Adrenal gland (tissue), 12 donors: Measurements from ENCODE around the gene STARD8. TPM values are rescaled to one million over a fixed set of nuclear protein-coding genes. Genes with fewer than 3 reads are reported as not detected.
A peak's percentile ranks its signal among the peaks of the same experiment; 100 is the strongest.

Source experiments
- DNase-seq, 7 donors: peaks; one replicate each; pipeline ENCODE4 v3.0.0-alpha.2; 2019 to 2020
- H3K27ac ChIP-seq, 5 donors: fragments of 200-600 bp; sonication (generic) in 4 of 5; 1 replicate in 3 of 5; 2 replicates in 2 of 5; pipeline versions ENCODE4 v1.5.1 to v1.8.0; 2016 to 2020; ENCODE audit warnings: mild to moderate bottlenecking in 1 of 5
- H3K27me3 ChIP-seq: fragments of 200-600 bp; 2 replicates; pipeline ENCODE4 v1.8.0; 2021
- H3K36me3 ChIP-seq, 2 donors: fragments of 200-600 bp; replicated peaks in 1 of 2; 1 replicate in 1 of 2; 2 replicates in 1 of 2; pipeline versions ENCODE4 v1.5.1 to v1.8.0; 2018 to 2022
- H3K4me1 ChIP-seq, 2 donors: fragments of 200-600 bp; replicated peaks in 1 of 2; 1 replicate in 1 of 2; 2 replicates in 1 of 2; pipeline versions ENCODE4 v1.5.1 to v1.8.0; 2018 to 2021
- H3K4me3 ChIP-seq, 4 donors: fragments of 200-600 bp; sonication (generic) in 3 of 4; one replicate each; pipeline ENCODE4 v1.5.1; 2016 to 2018
- H3K9me3 ChIP-seq, 3 donors: fragments of 200-600 bp; sonication (generic) in 1 of 3; replicated peaks in 1 of 3; 1 replicate in 2 of 3; 2 replicates in 1 of 3; pipeline versions ENCODE4 v1.5.1 to v1.8.0; 2016 to 2021
- POLR2A ChIP-seq, 2 donors: fragments of 450-650 bp; IDR thresholded peaks; one replicate each; pipeline ENCODE4 v1.6.1; 2017; ENCODE audit warnings: antibody characterized with exemption in 2 of 2, mild to moderate bottlenecking in 2 of 2, moderate library complexity in 1 of 2
- WGBS, 4 donors: extraction: QIAGEN DNeasy Blood & Tissue Kit in 2 of 4; methylation state at CpG; one replicate each; pipeline versions ENCODE4 v1.1.5 to v1.1.7; 2013 to 2017; 5-methylcytosine and 5-hydroxymethylcytosine counted together
- intact Hi-C, 2 donors: fragments of 100-400 bp; cut with DNase I; formaldehyde crosslinking; loops; one replicate each; pipeline versions ENCODE4 v1.14.1 to v1.15.0; 2022 to 2023
- polyA plus RNA-seq, 3 donors: library from polyadenylated mRNA; stranded (reverse); fragments of 200-250 nt in 2 of 3; fragments of 350-450 nt in 1 of 3; fragmentation: Illumina TruSeq in 1 of 3; extraction: RNeasy Lipid Tissue Mini Kit (QIAGEN cat#74804) in 1 of 3; gene quantifications; one replicate each; pipeline ENCODE4 v1.2.3, GENCODE V29; 2013 to 2014
- total RNA-seq, 9 donors: library from RNA; depleted of rRNA in 4 of 9; stranded (reverse); fragments of >200 nt in 4 of 9; fragments of 120-200 nt in 1 of 9; fragmentation: NEBNext Ultra II Directional in 1 of 9; extraction: Animal tissue kit (Norgen Biotek cat#: 25700) in 1 of 9; gene quantifications; one replicate each; pipeline versions ENCODE4 v1.1.0 to v1.2.4, GENCODE V29; 2013 to 2023
- TF ChIP-seq, protein P1 (sequence below), 6 experiments: fragments of 450-650 bp in 4 of 6; fragments of 200-600 bp in 2 of 6; sonication (generic) in 1 of 6; IDR thresholded peaks; 1 replicate in 5 of 6; 2 replicates in 1 of 6; pipeline versions ENCODE4 v1.5.1 to v1.8.0; 2016 to 2021; ENCODE audit warnings: antibody characterized with exemption in 6 of 6, mild to moderate bottlenecking in 2 of 6, moderate library complexity in 1 of 6
- donor health status: healthy with polysubstance abuse.
- donor health status: Bipolar disorder and iron deficiency.
- donor health status: DM: yes; HTN: yes; CAD: no.
- donor health status: DM: no; HTN: no; CAD: no.
- donor health status: DM: no; HTN: no; CAD: no.
- donor health status: DM: yes; HTN: yes; CAD: no.

Gene STARD8
- total and polyA plus RNA-seq, 12 donors, result 2.8 to 19.6 (median 10.1) TPM

DNA sequence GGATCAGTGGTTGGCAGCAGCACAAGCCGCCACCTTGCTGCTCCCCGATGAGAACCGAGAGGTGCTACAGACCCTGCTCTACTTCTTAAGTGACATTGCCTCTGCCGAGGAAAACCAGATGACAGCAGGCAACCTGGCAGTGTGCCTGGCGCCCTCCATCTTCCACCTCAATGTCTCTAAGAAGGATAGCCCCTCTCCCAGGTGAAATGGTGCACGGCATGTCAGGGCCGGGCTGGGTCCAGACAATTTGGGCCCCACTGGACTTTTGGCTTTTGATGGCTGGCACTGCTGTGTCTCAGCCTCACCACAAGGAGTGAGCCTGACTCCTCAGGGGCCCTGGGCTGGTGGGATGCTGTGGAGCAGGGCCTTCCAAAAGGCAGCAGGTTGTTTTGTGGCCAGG, 74.1 kb downstream of the STARD8 start:
- TF ChIP-seq, protein P1, sequence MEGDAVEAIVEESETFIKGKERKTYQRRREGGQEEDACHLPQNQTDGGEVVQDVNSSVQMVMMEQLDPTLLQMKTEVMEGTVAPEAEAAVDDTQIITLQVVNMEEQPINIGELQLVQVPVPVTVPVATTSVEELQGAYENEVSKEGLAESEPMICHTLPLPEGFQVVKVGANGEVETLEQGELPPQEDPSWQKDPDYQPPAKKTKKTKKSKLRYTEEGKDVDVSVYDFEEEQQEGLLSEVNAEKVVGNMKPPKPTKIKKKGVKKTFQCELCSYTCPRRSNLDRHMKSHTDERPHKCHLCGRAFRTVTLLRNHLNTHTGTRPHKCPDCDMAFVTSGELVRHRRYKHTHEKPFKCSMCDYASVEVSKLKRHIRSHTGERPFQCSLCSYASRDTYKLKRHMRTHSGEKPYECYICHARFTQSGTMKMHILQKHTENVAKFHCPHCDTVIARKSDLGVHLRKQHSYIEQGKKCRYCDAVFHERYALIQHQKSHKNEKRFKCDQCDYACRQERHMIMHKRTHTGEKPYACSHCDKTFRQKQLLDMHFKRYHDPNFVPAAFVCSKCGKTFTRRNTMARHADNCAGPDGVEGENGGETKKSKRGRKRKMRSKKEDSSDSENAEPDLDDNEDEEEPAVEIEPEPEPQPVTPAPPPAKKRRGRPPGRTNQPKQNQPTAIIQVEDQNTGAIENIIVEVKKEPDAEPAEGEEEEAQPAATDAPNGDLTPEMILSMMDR (IDR thresholded peaks at IDR 0.05), result no peak
- TF ChIP-seq POLR2A (IDR thresholded peaks at IDR 0.05), result no peak
- peaks cover 3% of the 10 kb centered on the region for H3K27me3 ChIP-seq
- no peak overlapping the region for H3K4me3 ChIP-seq
- 50 to 88% (median 85%) methylated on average over 2 to 7 of the region's 7 CpGs for WGBS, 4 donors
- intact Hi-C loops, result no loop called here
- H3K4me1 ChIP-seq, result no peaks in the 10 kb centered on the region
- H3K9me3 ChIP-seq, result no peaks in the 10 kb centered on the region
- peak in 1 of 7 donors; percentile 1 for DNase-seq
- no peak overlapping the region for H3K27ac ChIP-seq
- peaks cover 0 to 4% of the 10 kb centered on the region in 2 donors for H3K36me3 ChIP-seq

DNA sequence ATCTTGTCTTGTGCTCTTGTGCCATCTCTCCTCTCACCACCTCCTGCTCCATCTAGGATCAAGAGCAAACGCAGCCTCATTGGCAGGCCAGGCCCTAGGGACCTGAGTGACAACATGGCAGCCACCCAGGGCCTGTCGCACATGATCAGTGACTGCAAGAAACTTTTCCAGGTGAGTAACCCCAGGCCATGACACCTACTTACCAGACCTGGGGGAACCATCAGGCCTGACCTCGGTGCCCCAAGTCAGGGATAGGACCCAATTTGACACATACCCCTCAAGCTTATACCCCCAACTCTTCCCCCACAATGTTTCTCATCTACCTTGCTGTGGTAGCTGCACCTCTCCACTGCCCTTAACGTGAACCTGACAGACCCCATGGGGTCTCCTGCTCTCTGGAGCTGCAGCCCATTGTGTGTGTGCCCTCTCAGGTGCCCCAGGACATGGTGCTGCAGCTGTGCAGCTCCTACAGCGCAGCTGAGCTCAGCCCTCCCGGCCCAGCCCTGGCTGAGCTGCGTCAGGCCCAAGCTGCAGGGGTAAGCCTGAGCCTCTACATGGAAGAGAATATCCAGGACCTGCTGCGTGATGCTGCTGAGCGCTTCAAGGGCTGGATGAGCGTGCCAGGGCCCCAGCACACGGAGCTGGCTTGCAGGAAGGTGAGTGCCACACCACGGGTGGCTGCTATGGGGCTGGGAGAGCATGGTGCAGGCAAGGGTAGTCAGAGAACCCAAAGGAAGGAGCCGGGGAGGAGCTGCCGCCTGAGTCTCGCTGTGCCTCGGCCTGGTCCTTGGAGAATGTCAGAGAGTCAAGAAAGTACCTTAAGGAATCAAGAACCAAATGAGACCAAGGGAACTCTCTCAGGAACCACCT, 74.8 kb downstream of the STARD8 start:
- 75 to 95% (median 79%) methylated on average over 1 to 16 of the region's 16 CpGs for WGBS, 4 donors
- intact Hi-C loops, result no loop called here
- Histone ChIP-seq H3K4me3 (no peak overlapping the region), H3K27ac (no peak overlapping the region), H3K36me3 (peaks cover 0 to 4% of the 10 kb centered on the region in 2 donors), H3K4me1 (no peaks in the 10 kb centered on the region), H3K27me3 (peaks cover 3% of the 10 kb centered on the region), H3K9me3 (no peaks in the 10 kb centered on the region)
- TF ChIP-seq, protein P1 (IDR thresholded peaks at IDR 0.05), result no peak
- no peak for TF ChIP-seq POLR2A (IDR thresholded peaks at IDR 0.05)
- peak in 1 of 7 donors; percentile 4 for DNase-seq

DNA sequence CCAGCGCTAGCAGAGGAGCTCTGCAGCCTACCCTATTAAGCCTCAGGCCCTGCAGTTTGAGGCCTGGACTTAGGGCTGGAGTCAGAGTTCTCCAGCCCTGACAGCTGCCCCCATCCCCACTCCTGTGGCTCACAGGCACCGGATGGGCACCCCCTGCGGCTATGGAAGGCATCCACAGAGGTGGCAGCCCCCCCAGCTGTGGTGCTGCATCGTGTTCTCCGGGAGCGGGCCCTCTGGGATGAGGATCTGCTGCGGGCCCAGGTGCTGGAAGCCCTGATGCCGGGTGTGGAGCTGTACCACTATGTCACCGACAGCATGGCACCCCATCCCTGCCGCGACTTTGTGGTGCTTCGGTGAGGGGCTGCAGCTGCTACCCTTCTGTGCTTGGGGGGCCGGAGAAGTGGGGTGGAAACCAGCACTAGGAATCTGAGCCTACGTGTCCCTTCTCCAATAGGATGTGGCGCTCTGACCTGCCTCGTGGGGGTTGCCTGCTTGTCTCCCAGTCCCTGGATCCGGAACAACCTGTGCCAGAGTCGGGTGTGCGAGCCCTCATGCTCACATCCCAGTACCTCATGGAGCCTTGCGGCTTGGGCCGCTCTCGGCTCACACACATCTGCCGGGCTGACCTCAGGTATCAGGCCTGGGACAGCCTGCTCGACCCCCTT, 76.2 kb downstream of the STARD8 start:
- Histone ChIP-seq H3K27ac (no peak overlapping the region), H3K36me3 (peaks cover 0 to 4% of the 10 kb centered on the region in 2 donors), H3K4me1 (no peaks in the 10 kb centered on the region), H3K9me3 (no peaks in the 10 kb centered on the region), H3K4me3 (no peak overlapping the region), H3K27me3 (peaks cover 10% of the 10 kb centered on the region)
- TF ChIP-seq, protein P1 (IDR thresholded peaks at IDR 0.05), result no peak
- TF ChIP-seq POLR2A (IDR thresholded peaks at IDR 0.05), result no peak
- intact Hi-C loops, result no loop called here
- peak in 1 of 7 donors; percentile 6 for DNase-seq
- WGBS, 4 donors, result 82 to 92% (median 84%) methylated on average over 3 to 24 of the region's 24 CpGs

DNA sequence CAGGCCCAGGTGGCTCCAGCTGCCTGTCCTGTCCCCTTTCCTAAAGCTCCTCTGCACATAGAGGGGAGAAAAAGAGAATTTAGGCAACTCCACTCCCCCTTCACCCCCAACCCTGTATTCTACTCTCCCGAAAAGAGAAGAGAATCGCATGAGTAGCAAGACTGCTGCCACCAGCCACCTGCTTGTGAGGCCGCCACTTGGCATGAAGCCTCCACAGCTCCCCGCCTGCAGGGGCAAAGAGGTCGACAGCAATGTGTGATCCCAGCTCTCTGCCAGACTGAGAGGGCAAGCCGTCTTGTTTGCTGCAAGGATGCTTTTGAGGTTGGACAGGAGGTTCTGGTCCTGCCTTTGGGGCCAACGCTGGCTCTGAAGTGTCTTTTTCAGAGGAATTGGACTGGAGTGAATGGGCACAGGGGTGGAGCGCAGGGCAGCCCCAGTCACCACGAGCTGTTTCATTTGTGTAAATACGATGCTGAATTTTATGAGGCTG, 77.1 kb downstream of the STARD8 start:
- peaks cover 10% of the 10 kb centered on the region for H3K27me3 ChIP-seq
- no peak overlapping the region for H3K27ac ChIP-seq
- H3K4me3 ChIP-seq, result no peak overlapping the region
- H3K9me3 ChIP-seq, result no peaks in the 10 kb centered on the region
- H3K36me3 ChIP-seq, result peaks cover 0 to 4% of the 10 kb centered on the region in 2 donors
- intact Hi-C loops, result no loop called here
- TF ChIP-seq POLR2A (IDR thresholded peaks at IDR 0.05), result no peak
- TF ChIP-seq, protein P1 (IDR thresholded peaks at IDR 0.05), result no peak
- H3K4me1 ChIP-seq, result no peaks in the 10 kb centered on the region
- 75 to 88% (median 82%) methylated on average over 2 to 10 of the region's 10 CpGs for WGBS, 4 donors
- DNase-seq, result no peak
